ENCODE results near the gene KCNH6.

DNA sequence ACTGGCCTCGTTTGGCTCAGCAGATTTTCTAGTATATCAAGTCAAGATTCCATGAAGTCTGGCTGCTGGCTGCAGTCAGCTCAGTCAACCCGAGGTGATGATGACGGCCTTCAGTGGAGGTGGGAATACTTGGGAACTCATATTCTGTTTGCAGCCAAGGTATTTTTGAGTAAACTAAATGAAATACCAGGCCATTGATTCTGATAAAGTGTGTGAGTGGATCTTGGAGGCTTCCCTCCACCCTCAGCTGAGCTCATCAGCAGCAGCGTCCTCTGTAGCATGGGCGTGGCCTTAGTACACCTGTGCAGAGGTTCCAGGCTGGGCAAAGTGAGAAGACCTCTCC lies 55.6 kb downstream of the KCNH6 start:
- TF ChIP-seq, protein P1, sequence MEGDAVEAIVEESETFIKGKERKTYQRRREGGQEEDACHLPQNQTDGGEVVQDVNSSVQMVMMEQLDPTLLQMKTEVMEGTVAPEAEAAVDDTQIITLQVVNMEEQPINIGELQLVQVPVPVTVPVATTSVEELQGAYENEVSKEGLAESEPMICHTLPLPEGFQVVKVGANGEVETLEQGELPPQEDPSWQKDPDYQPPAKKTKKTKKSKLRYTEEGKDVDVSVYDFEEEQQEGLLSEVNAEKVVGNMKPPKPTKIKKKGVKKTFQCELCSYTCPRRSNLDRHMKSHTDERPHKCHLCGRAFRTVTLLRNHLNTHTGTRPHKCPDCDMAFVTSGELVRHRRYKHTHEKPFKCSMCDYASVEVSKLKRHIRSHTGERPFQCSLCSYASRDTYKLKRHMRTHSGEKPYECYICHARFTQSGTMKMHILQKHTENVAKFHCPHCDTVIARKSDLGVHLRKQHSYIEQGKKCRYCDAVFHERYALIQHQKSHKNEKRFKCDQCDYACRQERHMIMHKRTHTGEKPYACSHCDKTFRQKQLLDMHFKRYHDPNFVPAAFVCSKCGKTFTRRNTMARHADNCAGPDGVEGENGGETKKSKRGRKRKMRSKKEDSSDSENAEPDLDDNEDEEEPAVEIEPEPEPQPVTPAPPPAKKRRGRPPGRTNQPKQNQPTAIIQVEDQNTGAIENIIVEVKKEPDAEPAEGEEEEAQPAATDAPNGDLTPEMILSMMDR (IDR thresholded peaks at IDR 0.05) = no peak
- TF ChIP-seq POLR2A (IDR thresholded peaks at IDR 0.05) = no peak
